Panc1 (cell line): ENCODE results near the gene ZNF468. TPM values are rescaled to one million over a fixed set of nuclear protein-coding genes. Genes with fewer than 3 reads are reported as not detected.

ENCODE experiments used
- ATAC-seq: fragments of 200-7000 bp; cut with Tn5 transposase; 2 replicates; pipeline ENCODE4 v1.9.1; 2020; ENCODE audit warnings: mild to moderate bottlenecking, moderate library complexity
- BruUV-seq: library from RNA; stranded (reverse); fragments of 400-500 nt; replicated peaks from 2 replicates; lab custom pipeline; 2021; lab: Mats Ljungman, UMichigan
- CTCF ChIA-PET: fragments of 300-600 bp; sonication (Branson Sonifier 250); formaldehyde crosslinking; loops from one replicate; lab custom pipeline; 2022; ENCODE audit warnings: antibody characterized with exemption; lab: Charles Lee
- POLR2A ChIA-PET: fragments of 300-600 bp; sonication (Branson Sonifier 250); formaldehyde crosslinking; loops from one replicate; lab custom pipeline; 2022; ENCODE audit warnings: antibody characterized with exemption; lab: Charles Lee
- DNase-seq: peaks from one replicate; pipeline ENCODE4 v3.0.0-alpha.2; 2010; ENCODE audit warnings: low read depth, low spot score
- H3K27ac ChIP-seq: 2 replicates; pipeline ENCODE4 v1.5.1; 2011; ENCODE audit warnings: mild to moderate bottlenecking, low read length, inconsistent platforms
- H3K27me3 ChIP-seq: fragments of 200-500 bp; sonication (Bioruptor generic); 2 replicates; pipeline ENCODE4 v1.6.0; 2014; ENCODE audit warnings: low read length, inconsistent platforms; ENCODE audit not compliant: control insufficient read depth, insufficient read depth
- H3K36me3 ChIP-seq: fragments of 200-500 bp; sonication (Bioruptor generic); 2 replicates; pipeline ENCODE4 v1.5.1; 2014; ENCODE audit warnings: inconsistent platforms, mild to moderate bottlenecking, low read length, moderate library complexity; ENCODE audit not compliant: control insufficient read depth, insufficient read depth
- H3K4me1 ChIP-seq: 2 replicates; pipeline ENCODE4 v1.5.1; 2011; ENCODE audit warnings: inconsistent platforms, mild to moderate bottlenecking, low read length, moderate library complexity; ENCODE audit not compliant: control insufficient read depth, insufficient read depth
- H3K4me3 ChIP-seq, 2 experiments: 2 replicates each; pipeline ENCODE4 v1.5.1; 2011 to 2012; ENCODE audit warnings: low read depth in 2 of 2, low read length in 2 of 2, mild to moderate bottlenecking in 2 of 2, inconsistent platforms in 1 of 2, moderate library complexity in 1 of 2
- H3K9me3 ChIP-seq: fragments of 200-500 bp; sonication (Bioruptor generic); 2 replicates; pipeline ENCODE4 v1.5.1; 2014; ENCODE audit warnings: low read depth, mild to moderate bottlenecking, inconsistent platforms, low read length, moderate library complexity; ENCODE audit not compliant: control insufficient read depth, insufficient read depth
- POLR2AphosphoS5 ChIP-seq: IDR thresholded peaks from 2 replicates; pipeline ENCODE4 v1.6.1; 2012; ENCODE audit warnings: mild to moderate bottlenecking, low read depth, low read length, moderate library complexity
- SIN3A ChIP-seq: IDR thresholded peaks from 2 replicates; pipeline ENCODE4 v1.6.1; 2012; ENCODE audit warnings: low read depth, mild to moderate bottlenecking, low read length, moderate library complexity, borderline replicate concordance; ENCODE audit not compliant: insufficient read depth
- TCF7L2 ChIP-seq: IDR thresholded peaks from 2 replicates; pipeline ENCODE4 v1.6.1; 2011; ENCODE audit warnings: mild to moderate bottlenecking, low read depth, low read length, inconsistent platforms
- in situ Hi-C: cut with HindIII; loops from 2 replicates; pipeline ENCODE4 v1.10.0; 2016; ENCODE audit warnings: low sequenced_read_pairs, low pct_unique_long_range_greater_than_20kb
- intact Hi-C: fragments of 100-400 bp; cut with micrococcal nuclease; formaldehyde crosslinking; loops from one replicate; pipeline ENCODE4 v1.10.0; 2022; ENCODE audit not compliant: unreplicated experiment
- total RNA-seq: library from RNA; stranded (reverse); gene quantifications from one replicate; pipeline ENCODE4 v1.2.1, GENCODE V29; 2021; ENCODE audit not compliant: unreplicated experiment
- TF ChIP-seq, protein P1 (sequence below), 2 experiments: IDR thresholded peaks; 2 replicates each; pipeline ENCODE4 v1.6.1; 2011 to 2012; ENCODE audit warnings: low read depth in 2 of 2, control low read depth in 1 of 2, low read length in 1 of 2, mild to moderate bottlenecking in 1 of 2, moderate library complexity in 1 of 2; ENCODE audit not compliant: insufficient read depth in 1 of 2

Gene ZNF468
- total RNA-seq, 1 experiment from 2014 or later = 27.5 TPM

DNA sequence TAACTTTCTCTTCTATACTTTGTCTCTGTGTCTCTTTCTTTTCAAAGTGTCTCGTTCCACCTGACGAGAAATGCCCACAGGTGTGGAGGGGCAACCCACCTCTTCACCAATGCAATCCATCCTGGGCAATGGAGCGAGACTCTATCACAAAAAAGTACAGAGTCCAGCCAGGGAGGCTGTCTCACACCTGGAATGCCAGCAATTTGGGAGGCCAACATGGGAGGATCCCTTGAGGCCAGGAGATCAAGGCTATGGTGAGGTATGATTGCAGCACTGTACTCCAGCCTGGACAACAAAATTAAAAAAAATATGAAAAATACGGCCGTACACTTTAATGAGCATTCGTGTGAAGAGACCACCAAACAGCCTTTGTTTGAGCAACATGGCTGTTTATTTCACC lies 68.0 kb downstream of the ZNF468 start:
- no peak for TF ChIP-seq TCF7L2
- no peak for TF ChIP-seq POLR2AphosphoS5
- TF ChIP-seq, protein P1, sequence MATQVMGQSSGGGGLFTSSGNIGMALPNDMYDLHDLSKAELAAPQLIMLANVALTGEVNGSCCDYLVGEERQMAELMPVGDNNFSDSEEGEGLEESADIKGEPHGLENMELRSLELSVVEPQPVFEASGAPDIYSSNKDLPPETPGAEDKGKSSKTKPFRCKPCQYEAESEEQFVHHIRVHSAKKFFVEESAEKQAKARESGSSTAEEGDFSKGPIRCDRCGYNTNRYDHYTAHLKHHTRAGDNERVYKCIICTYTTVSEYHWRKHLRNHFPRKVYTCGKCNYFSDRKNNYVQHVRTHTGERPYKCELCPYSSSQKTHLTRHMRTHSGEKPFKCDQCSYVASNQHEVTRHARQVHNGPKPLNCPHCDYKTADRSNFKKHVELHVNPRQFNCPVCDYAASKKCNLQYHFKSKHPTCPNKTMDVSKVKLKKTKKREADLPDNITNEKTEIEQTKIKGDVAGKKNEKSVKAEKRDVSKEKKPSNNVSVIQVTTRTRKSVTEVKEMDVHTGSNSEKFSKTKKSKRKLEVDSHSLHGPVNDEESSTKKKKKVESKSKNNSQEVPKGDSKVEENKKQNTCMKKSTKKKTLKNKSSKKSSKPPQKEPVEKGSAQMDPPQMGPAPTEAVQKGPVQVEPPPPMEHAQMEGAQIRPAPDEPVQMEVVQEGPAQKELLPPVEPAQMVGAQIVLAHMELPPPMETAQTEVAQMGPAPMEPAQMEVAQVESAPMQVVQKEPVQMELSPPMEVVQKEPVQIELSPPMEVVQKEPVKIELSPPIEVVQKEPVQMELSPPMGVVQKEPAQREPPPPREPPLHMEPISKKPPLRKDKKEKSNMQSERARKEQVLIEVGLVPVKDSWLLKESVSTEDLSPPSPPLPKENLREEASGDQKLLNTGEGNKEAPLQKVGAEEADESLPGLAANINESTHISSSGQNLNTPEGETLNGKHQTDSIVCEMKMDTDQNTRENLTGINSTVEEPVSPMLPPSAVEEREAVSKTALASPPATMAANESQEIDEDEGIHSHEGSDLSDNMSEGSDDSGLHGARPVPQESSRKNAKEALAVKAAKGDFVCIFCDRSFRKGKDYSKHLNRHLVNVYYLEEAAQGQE (IDR thresholded peaks at IDR 0.05; ENCODE audit: insufficient read depth in 1 of 2, low read depth in 2 of 2, low read length in 1 of 2) = no peak
- no peak for TF ChIP-seq SIN3A
- DNase-seq (no peak), ATAC-seq (no peak)
- ChIA-PET POLR2A (no interaction called here), CTCF (no interaction called here)
- no TSS peak for BruUV-seq
- H3K4me3 ChIP-seq = no peak overlapping the region
- H3K36me3 ChIP-seq = no peaks in the 10 kb centered on the region; the same call in 1 of the 2 replicates
- H3K9me3 ChIP-seq = no peaks in the 10 kb centered on the region
- intact Hi-C loops = no loop called here
- no peak overlapping the region for H3K27ac ChIP-seq
- no peaks in the 10 kb centered on the region for H3K27me3 ChIP-seq
- in situ Hi-C loops = no loop called here
- H3K4me1 ChIP-seq = no peaks in the 10 kb centered on the region

Other genes with a start within 250 kb of the ZNF468 start
- gene ZNF83, start 219.3 kb downstream of the ZNF468 start, total RNA-seq = 31.9 TPM
- gene ZNF611, start 122.6 kb downstream of the ZNF468 start, total RNA-seq = 16.6 TPM
- 13.6 TPM for gene ZNF600, start 70.8 kb downstream of the ZNF468 start, total RNA-seq
- gene ZNF28, start 36.0 kb downstream of the ZNF468 start, total RNA-seq = 26.7 TPM
- 10.2 TPM for gene ZNF320, start 40.0 kb upstream of the ZNF468 start, total RNA-seq
- gene ZNF888, start 65.8 kb upstream of the ZNF468 start, total RNA-seq = 7.4 TPM
- 7.1 TPM for gene ZNF816, start 105.3 kb upstream of the ZNF468 start, total RNA-seq
- gene ERVV-1, start 156.3 kb upstream of the ZNF468 start, total RNA-seq = not detected
- 0.10 TPM for gene ERVV-2, start 187.1 kb upstream of the ZNF468 start, total RNA-seq
- gene ZNF160, start 245.8 kb upstream of the ZNF468 start, total RNA-seq = 29.1 TPM